HL-60/S4 treated with phorbol 12-myristate 13-acetate at 8.2 ng/mL for 4 days and 3 days (cell line): ENCODE results near the gene TSPAN3.

Source experiments
- in situ Hi-C: fragments of 300-500 bp; cut with MboI; formaldehyde crosslinking; loops from 2 replicates; pipeline ENCODE4 v1.15.0; 2022; ENCODE audit warnings: low sequenced_read_pairs

Gene TSPAN3

GRCh38 chr15:76991741-76992645, 78.9 kb downstream of the TSPAN3 start:
- in situ Hi-C loops = no loop called here
